GM12891 (cell line): ENCODE measurements around the gene CLPTM1L.

Experiments used
- POLR2A ChIP-seq: IDR thresholded peaks from 2 replicates; pipeline ENCODE4 v1.6.1; 2011; ENCODE audit warnings: low read depth, low read length, control low read depth
- POLR2AphosphoS5 ChIP-seq: IDR thresholded peaks from 2 replicates; pipeline ENCODE4 v1.6.1; 2011; ENCODE audit warnings: low read depth, low read length, control low read depth
- POU2F2 ChIP-seq: IDR thresholded peaks from 2 replicates; pipeline ENCODE4 v1.6.1; 2011; ENCODE audit warnings: low read depth, mild to moderate bottlenecking, control low read depth, low read length, moderate library complexity
- TAF1 ChIP-seq: IDR thresholded peaks from 2 replicates; pipeline ENCODE4 v1.6.1; 2011; ENCODE audit warnings: low read depth, low read length, control low read depth

DNA sequence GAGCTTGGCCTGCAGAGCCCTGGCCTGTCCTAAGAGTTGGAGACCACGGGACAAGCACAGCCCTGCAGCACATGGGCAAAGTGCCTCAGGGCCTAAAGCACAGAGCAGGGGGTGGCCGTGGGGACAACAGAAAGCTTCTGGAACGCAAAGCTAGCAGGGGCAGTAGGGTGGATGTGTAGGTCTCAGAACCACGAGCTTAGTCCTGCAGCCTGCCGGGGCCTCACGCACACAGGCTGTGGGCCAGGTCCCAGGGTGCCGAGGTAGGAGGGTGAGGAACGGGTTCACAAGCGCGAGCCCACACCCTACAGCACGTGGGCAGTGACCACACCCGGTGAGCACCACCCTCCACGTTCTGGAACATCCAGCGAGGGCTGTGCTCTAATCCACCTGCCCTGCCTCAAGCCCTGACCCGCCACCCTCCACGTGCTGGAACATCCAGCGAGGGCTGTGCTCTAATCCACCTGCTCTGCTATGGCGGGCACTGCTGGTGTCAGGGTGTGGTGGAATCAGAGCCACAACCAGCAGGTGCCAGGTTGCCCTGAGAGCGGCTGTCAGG, 9.3 kb downstream of the CLPTM1L start:
- TF ChIP-seq POLR2AphosphoS5, result no peak
- TF ChIP-seq POLR2A, result no peak
- TF ChIP-seq POU2F2, result no peak
- no peak for TF ChIP-seq TAF1
